Measurements from ENCODE around the gene RBMS1.

RBMS1 gene

GRCh38 chr2:160299540-160299939, 194.1 kb downstream of the RBMS1 start:
- ChIA-PET CTCF (interaction anchor here (0.9 kb wide), 1 partner anchor 48 kb away, joined by 4 read pairs; no protein-coding TSS in a partner anchor), POLR2A (no interaction called here)
- DNase-seq (ENCODE audit: extremely low spot score), result no peak
- no peak for TF ChIP-seq CTCF (IDR thresholded peaks at IDR 0.05; ENCODE audit: control extremely low read depth, extremely low read depth, low read depth, missing control alignments)

GRCh38 chr2:160298960-160299359, 194.6 kb downstream of the RBMS1 start:
- TF ChIP-seq CTCF (IDR thresholded peaks at IDR 0.05; ENCODE audit: control extremely low read depth, extremely low read depth, low read depth, missing control alignments), result no peak
- no peak for DNase-seq (ENCODE audit: extremely low spot score)
- CTCF ChIA-PET, result no interaction called here
- POLR2A ChIA-PET, result no interaction called here

GRCh38 chr2:160295519-160296207, 197.9 kb downstream of the RBMS1 start:
- DNase-seq (ENCODE audit: extremely low spot score), result no peak
- CTCF ChIA-PET, result no interaction called here
- POLR2A ChIA-PET, result no interaction called here
- no peak for TF ChIP-seq CTCF (IDR thresholded peaks at IDR 0.05; ENCODE audit: control extremely low read depth, extremely low read depth, low read depth, missing control alignments)

GRCh38 chr2:160294889-160295288, 198.7 kb downstream of the RBMS1 start:
- POLR2A ChIA-PET, result no interaction called here
- CTCF ChIA-PET, result no interaction called here

GRCh38 chr2:160294339-160294803, 199.2 kb downstream of the RBMS1 start:
- ChIA-PET POLR2A (no interaction called here), CTCF (interaction anchor here (1.5 kb wide), 1 partner anchor 43 kb away, joined by 5 read pairs; no protein-coding TSS in a partner anchor)
- no peak for DNase-seq (ENCODE audit: extremely low spot score)
- TF ChIP-seq CTCF (IDR thresholded peaks at IDR 0.05; ENCODE audit: control extremely low read depth, extremely low read depth, low read depth, missing control alignments), result no peak

More at GRCh38 chr2:160294889-160295288, 198.7 kb downstream of the RBMS1 start:
- TF ChIP-seq CTCF (IDR thresholded peaks at IDR 0.05; ENCODE audit: control extremely low read depth, extremely low read depth, low read depth, missing control alignments), result no peak
- DNase-seq (ENCODE audit: extremely low spot score), result no peak

GRCh38 chr2:160293391-160294091, 200.1 kb downstream of the RBMS1 start:
- no peak for DNase-seq (ENCODE audit: extremely low spot score)
- ChIA-PET POLR2A (no interaction called here), CTCF (interaction anchor here (1.0 to 1.5 kb wide), 3 partner anchors 9 to 42 kb away, joined by 3 to 5 read pairs (median 3); no protein-coding TSS in a partner anchor)
- TF ChIP-seq CTCF (IDR thresholded peaks at IDR 0.05; ENCODE audit: control extremely low read depth, extremely low read depth, low read depth, missing control alignments), result no peak

All from GM10248 (cell line).